ENCODE data around the gene KCNK10.
A peak's percentile ranks its signal among the peaks of the same experiment; 100 is the strongest.

Gene KCNK10

DNA sequence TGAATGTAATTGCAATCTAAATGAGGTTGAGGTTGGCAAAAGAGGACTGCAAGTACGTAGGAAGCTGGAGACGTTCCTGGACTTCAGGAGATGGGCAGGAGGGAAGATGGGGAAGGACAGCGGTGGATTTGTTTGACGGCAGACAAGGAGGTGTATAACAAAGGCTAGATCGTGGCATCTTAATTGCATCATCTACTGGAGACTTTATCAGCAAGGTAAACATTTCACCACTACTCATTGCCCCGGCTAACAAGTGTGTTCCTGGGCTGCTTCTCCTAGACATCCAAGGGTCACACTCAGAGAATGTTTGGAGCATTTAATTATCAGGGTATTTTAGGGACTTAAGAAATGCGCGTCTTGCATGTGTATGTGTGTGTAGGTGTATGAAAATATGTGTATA, 128.5 kb downstream of the KCNK10 start:
- no peak overlapping the region for H3K9ac ChIP-seq (ENCODE audit: low read length)
- H3K4me3 ChIP-seq (ENCODE audit: low read depth, low read length, poor library complexity, severe bottlenecking), result no peak overlapping the region
- H3K4me1 ChIP-seq (ENCODE audit: insufficient read depth, low read length, severe bottlenecking), result no peaks in the 10 kb centered on the region
- H3K9me3 ChIP-seq (ENCODE audit: low read length), result no peaks in the 10 kb centered on the region
- no peaks in the 10 kb centered on the region for H3K36me3 ChIP-seq (ENCODE audit: insufficient read depth, low read length)
- H3F3A ChIP-seq (ENCODE audit: insufficient read depth, low read length), result no peaks in the 10 kb centered on the region
- H3K79me2 ChIP-seq (ENCODE audit: insufficient read depth, low read length), result no peaks in the 10 kb centered on the region
- H2AFZ ChIP-seq (ENCODE audit: low read length), result no peak overlapping the region
- H4K20me1 ChIP-seq (ENCODE audit: insufficient read depth, low read length), result no peaks in the 10 kb centered on the region
- H3K27ac ChIP-seq (ENCODE audit: low read depth, low read length, poor library complexity, severe bottlenecking), result no peak overlapping the region
- no peaks in the 10 kb centered on the region; the same call in 1 of the 2 replicates for H3K27me3 ChIP-seq (ENCODE audit: insufficient read depth, low read length)
- H3K4me2 ChIP-seq (ENCODE audit: low read length), result no peak overlapping the region
- H3K9me2 ChIP-seq (ENCODE audit: low read depth, low read length), result no peaks in the 10 kb centered on the region
- no peak for TF ChIP-seq EZH2 (IDR thresholded peaks at IDR 0.05; ENCODE audit: borderline replicate concordance, low read length)
- TF ChIP-seq, protein P1, sequence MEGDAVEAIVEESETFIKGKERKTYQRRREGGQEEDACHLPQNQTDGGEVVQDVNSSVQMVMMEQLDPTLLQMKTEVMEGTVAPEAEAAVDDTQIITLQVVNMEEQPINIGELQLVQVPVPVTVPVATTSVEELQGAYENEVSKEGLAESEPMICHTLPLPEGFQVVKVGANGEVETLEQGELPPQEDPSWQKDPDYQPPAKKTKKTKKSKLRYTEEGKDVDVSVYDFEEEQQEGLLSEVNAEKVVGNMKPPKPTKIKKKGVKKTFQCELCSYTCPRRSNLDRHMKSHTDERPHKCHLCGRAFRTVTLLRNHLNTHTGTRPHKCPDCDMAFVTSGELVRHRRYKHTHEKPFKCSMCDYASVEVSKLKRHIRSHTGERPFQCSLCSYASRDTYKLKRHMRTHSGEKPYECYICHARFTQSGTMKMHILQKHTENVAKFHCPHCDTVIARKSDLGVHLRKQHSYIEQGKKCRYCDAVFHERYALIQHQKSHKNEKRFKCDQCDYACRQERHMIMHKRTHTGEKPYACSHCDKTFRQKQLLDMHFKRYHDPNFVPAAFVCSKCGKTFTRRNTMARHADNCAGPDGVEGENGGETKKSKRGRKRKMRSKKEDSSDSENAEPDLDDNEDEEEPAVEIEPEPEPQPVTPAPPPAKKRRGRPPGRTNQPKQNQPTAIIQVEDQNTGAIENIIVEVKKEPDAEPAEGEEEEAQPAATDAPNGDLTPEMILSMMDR (IDR thresholded peaks at IDR 0.05; ENCODE audit: low read length), result no peak

GRCh38 chr14:88191605-88192004, 131.5 kb downstream of the KCNK10 start:
- TF ChIP-seq, protein P1 (IDR thresholded peaks at IDR 0.05; ENCODE audit: low read length), result no peak
- no peak for TF ChIP-seq EZH2 (IDR thresholded peaks at IDR 0.05; ENCODE audit: borderline replicate concordance, low read length)
- Histone ChIP-seq H3K9ac (ENCODE audit: low read length) (no peak overlapping the region), H3F3A (ENCODE audit: insufficient read depth, low read length) (no peaks in the 10 kb centered on the region), H3K9me2 (ENCODE audit: low read depth, low read length) (no peaks in the 10 kb centered on the region), H3K4me1 (ENCODE audit: insufficient read depth, low read length, severe bottlenecking) (peaks cover 4% of the 10 kb centered on the region), H2AFZ (ENCODE audit: low read length) (no peak overlapping the region), H3K4me3 (ENCODE audit: low read depth, low read length, poor library complexity, severe bottlenecking) (no peak overlapping the region), H4K20me1 (ENCODE audit: insufficient read depth, low read length) (no peaks in the 10 kb centered on the region), H3K27ac (ENCODE audit: low read depth, low read length, poor library complexity, severe bottlenecking) (no peak overlapping the region), H3K27me3 (ENCODE audit: insufficient read depth, low read length) (no peaks in the 10 kb centered on the region; the same call in 1 of the 2 replicates), H3K9me3 (ENCODE audit: low read length) (no peaks in the 10 kb centered on the region), H3K36me3 (ENCODE audit: insufficient read depth, low read length) (no peaks in the 10 kb centered on the region), H3K79me2 (ENCODE audit: insufficient read depth, low read length) (no peaks in the 10 kb centered on the region), H3K4me2 (ENCODE audit: low read length) (no peak overlapping the region)

DNA sequence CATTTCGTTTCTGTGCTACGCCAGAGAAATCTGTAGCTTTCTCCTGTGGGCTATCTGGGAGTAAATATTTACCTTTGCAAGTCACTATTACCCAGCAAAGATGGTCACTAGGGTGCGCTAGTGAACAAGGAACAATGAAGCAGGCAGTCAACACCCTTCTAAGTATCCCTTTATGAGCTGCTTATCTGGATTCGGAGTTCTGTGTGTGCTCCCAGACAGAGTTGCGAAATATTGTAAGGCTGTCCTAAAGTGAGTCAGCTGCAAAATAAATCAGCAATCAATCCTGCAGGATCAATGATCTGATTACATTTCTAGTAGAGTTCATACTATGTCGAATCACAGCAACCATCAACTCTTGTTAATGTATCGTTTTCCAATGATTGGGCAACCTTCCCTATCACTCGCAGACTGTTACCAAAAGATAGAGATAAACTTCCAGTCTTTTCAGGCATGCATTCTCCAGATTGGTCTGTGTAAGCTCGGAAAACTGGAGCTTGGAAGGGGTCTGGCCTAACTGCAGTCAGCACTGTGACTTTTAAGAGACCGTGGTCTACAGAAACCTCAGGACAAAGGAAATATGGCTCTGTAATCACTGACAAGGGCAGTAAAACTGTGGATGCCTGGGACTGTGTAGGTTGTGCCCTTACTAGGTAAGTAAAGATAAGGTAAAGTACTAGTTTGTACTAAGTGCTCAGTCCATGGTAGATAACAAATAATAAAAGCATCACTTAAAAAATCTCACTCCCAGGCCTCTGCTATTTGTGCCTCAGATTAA, 133.5 kb downstream of the KCNK10 start:
- Histone ChIP-seq H4K20me1 (ENCODE audit: insufficient read depth, low read length) (no peaks in the 10 kb centered on the region), H3F3A (ENCODE audit: insufficient read depth, low read length) (no peaks in the 10 kb centered on the region), H3K9me2 (ENCODE audit: low read depth, low read length) (no peaks in the 10 kb centered on the region), H3K4me2 (ENCODE audit: low read length) (peak overlapping the region; percentile 14; the same call in 1 of the 2 replicates), H3K9me3 (ENCODE audit: low read length) (no peaks in the 10 kb centered on the region), H2AFZ (ENCODE audit: low read length) (no peak overlapping the region), H3K4me3 (ENCODE audit: low read depth, low read length, poor library complexity, severe bottlenecking) (no peak overlapping the region), H3K36me3 (ENCODE audit: insufficient read depth, low read length) (no peaks in the 10 kb centered on the region), H3K4me1 (ENCODE audit: insufficient read depth, low read length, severe bottlenecking) (peaks cover 4% of the 10 kb centered on the region), H3K27me3 (ENCODE audit: insufficient read depth, low read length) (no peaks in the 10 kb centered on the region), H3K79me2 (ENCODE audit: insufficient read depth, low read length) (no peaks in the 10 kb centered on the region), H3K27ac (ENCODE audit: low read depth, low read length, poor library complexity, severe bottlenecking) (no peak overlapping the region), H3K9ac (ENCODE audit: low read length) (no peak overlapping the region)
- TF ChIP-seq EZH2 (IDR thresholded peaks at IDR 0.05; ENCODE audit: borderline replicate concordance, low read length), result no peak
- TF ChIP-seq, protein P1 (IDR thresholded peaks at IDR 0.05; ENCODE audit: low read length), result peak; percentile 68

All from OCI-LY1 (cell line).